Activated naive CD8-positive, alpha-beta T cell treated with anti-CD3 and anti-CD28 coated beads for 36 hours (primary cell): ENCODE results near the gene CBX7. TPM values are rescaled to one million over a fixed set of nuclear protein-coding genes. Genes with fewer than 3 reads are reported as not detected.
A peak's percentile ranks its signal among the peaks of the same experiment; 100 is the strongest.
"Not testable (repeated sequence)": the region's sequence is repeated elsewhere in the genome, so short reads cannot be mapped to it uniquely, and the experiment has no call there.

Experiments
- DNase-seq: peaks from one replicate; pipeline ENCODE4 v3.0.0; 2021
- H3K27ac Mint-ChIP-seq: one replicate; pipeline ENCODE4 v1.8.0; 2022; ENCODE audit warnings: mild to moderate bottlenecking, moderate library complexity, mixed read lengths
- H3K27me3 Mint-ChIP-seq: one replicate; pipeline ENCODE4 v1.8.0; 2022; ENCODE audit warnings: mild to moderate bottlenecking, mixed read lengths
- H3K36me3 Mint-ChIP-seq: one replicate; pipeline ENCODE4 v1.8.0; 2021; ENCODE audit warnings: mild to moderate bottlenecking, mixed read lengths
- H3K4me1 Mint-ChIP-seq: one replicate; pipeline ENCODE4 v1.8.0; 2021; ENCODE audit warnings: mixed read lengths
- H3K4me3 Mint-ChIP-seq: one replicate; pipeline ENCODE4 v1.8.0; 2022; ENCODE audit warnings: mild to moderate bottlenecking, moderate library complexity, mixed read lengths
- H3K9me3 Mint-ChIP-seq: one replicate; pipeline ENCODE4 v1.8.0; 2022; ENCODE audit warnings: mixed read lengths
- total RNA-seq, 2 experiments: library from RNA; stranded (reverse); gene quantifications; one replicate each; pipeline ENCODE4 v1.2.3, GENCODE V29; 2021

The CBX7 gene
- total RNA-seq, 2 experiments from 2014 or later = 11.6 to 12.5 TPM

GRCh38 chr22:39156093-39156492, 3.6 kb upstream of the CBX7 start:
- H3K36me3 Mint-ChIP-seq, H3K27ac Mint-ChIP-seq, H3K4me1 Mint-ChIP-seq, H3K4me3 Mint-ChIP-seq, DNase-seq, H3K9me3 Mint-ChIP-seq: not testable (repeated sequence)
- H3K27me3 Mint-ChIP-seq = peaks cover 17% of the 10 kb centered on the region

- DNase-seq = no peak
- Mint-ChIP-seq H3K4me1 (peaks cover 12% of the 10 kb centered on the region), H3K36me3 (peaks cover 1% of the 10 kb centered on the region), H3K27ac (no peak overlapping the region), H3K4me3 (no peak overlapping the region), H3K9me3 (no peaks in the 10 kb centered on the region), H3K27me3 (peaks cover 17% of the 10 kb centered on the region)
These were observed 2.9 kb upstream of the CBX7 start for GRCh38 chr22:39155421-39155820.

- no peaks in the 10 kb centered on the region for H3K9me3 Mint-ChIP-seq
- H3K4me3 Mint-ChIP-seq = peak overlapping the region; percentile 79
- no peak for DNase-seq
- H3K36me3 Mint-ChIP-seq = peaks cover 1% of the 10 kb centered on the region
- H3K27ac Mint-ChIP-seq = peak overlapping the region; percentile 47
- H3K4me1 Mint-ChIP-seq = peaks cover 29% of the 10 kb centered on the region
- H3K27me3 Mint-ChIP-seq = peaks cover 17% of the 10 kb centered on the region
These were observed 789 bp upstream of the CBX7 start for GRCh38 chr22:39153220-39153717.

GRCh38 chr22:39152024-39152510, 413 bp downstream of the CBX7 start:
- Mint-ChIP-seq H3K36me3 (peaks cover 1% of the 10 kb centered on the region), H3K4me3 (peak overlapping the region; percentile 71), H3K27me3 (peaks cover 17% of the 10 kb centered on the region), H3K9me3 (no peaks in the 10 kb centered on the region), H3K4me1 (peaks cover 29% of the 10 kb centered on the region), H3K27ac (no peak overlapping the region)
- DNase-seq = no peak

- Mint-ChIP-seq H3K9me3 (no peaks in the 10 kb centered on the region), H3K4me1 (peaks cover 33% of the 10 kb centered on the region)
- no peak for DNase-seq
These were observed 1.0 kb downstream of the CBX7 start for GRCh38 chr22:39151329-39151975.

GRCh38 chr22:39150848-39151215, 1.6 kb downstream of the CBX7 start:
- H3K9me3 Mint-ChIP-seq = no peaks in the 10 kb centered on the region
- peaks cover 36% of the 10 kb centered on the region for H3K4me1 Mint-ChIP-seq
- H3K36me3 Mint-ChIP-seq = peaks cover 1% of the 10 kb centered on the region
- H3K27me3 Mint-ChIP-seq = peaks cover 17% of the 10 kb centered on the region
- H3K27ac Mint-ChIP-seq = peak overlapping the region; percentile 61
- peak overlapping the region; percentile 71 for H3K4me3 Mint-ChIP-seq
- no peak for DNase-seq

More at GRCh38 chr22:39151329-39151975, 1.0 kb downstream of the CBX7 start:
- Mint-ChIP-seq H3K27ac (peak overlapping the region; percentile 61), H3K27me3 (peaks cover 17% of the 10 kb centered on the region), H3K36me3 (peaks cover 1% of the 10 kb centered on the region), H3K4me3 (peak overlapping the region; percentile 71)

- Mint-ChIP-seq H3K4me1 (peaks cover 36% of the 10 kb centered on the region), H3K9me3 (no peaks in the 10 kb centered on the region), H3K36me3 (peaks cover 1% of the 10 kb centered on the region), H3K27ac (peak overlapping the region; percentile 61), H3K4me3 (peak overlapping the region; percentile 71), H3K27me3 (peaks cover 17% of the 10 kb centered on the region)
- no peak for DNase-seq
These were observed 2.3 kb downstream of the CBX7 start for GRCh38 chr22:39149915-39150847.

GRCh38 chr22:39148727-39149535, 3.5 kb downstream of the CBX7 start:
- DNase-seq = peak; percentile 64
- H3K4me1 Mint-ChIP-seq = peaks cover 44% of the 10 kb centered on the region
- H3K4me3 Mint-ChIP-seq = no peak overlapping the region
- peaks cover 7% of the 10 kb centered on the region for H3K27me3 Mint-ChIP-seq
- peaks cover 1% of the 10 kb centered on the region for H3K36me3 Mint-ChIP-seq
- peak overlapping the region; percentile 57 for H3K27ac Mint-ChIP-seq
- no peaks in the 10 kb centered on the region for H3K9me3 Mint-ChIP-seq

GRCh38 chr22:39148026-39148726, 4.3 kb downstream of the CBX7 start:
- Mint-ChIP-seq H3K4me3 (no peak overlapping the region), H3K27me3 (no peaks in the 10 kb centered on the region), H3K9me3 (no peaks in the 10 kb centered on the region), H3K27ac (peak overlapping the region; percentile 71), H3K36me3 (peaks cover 1% of the 10 kb centered on the region), H3K4me1 (peaks cover 46% of the 10 kb centered on the region)
- DNase-seq = no peak

GRCh38 chr22:39147335-39148025, 5.0 kb downstream of the CBX7 start:
- H3K27ac Mint-ChIP-seq = peak overlapping the region; percentile 71
- H3K4me3 Mint-ChIP-seq = no peak overlapping the region
- DNase-seq = no peak
- peaks cover 46% of the 10 kb centered on the region for H3K4me1 Mint-ChIP-seq
- no peaks in the 10 kb centered on the region for H3K27me3 Mint-ChIP-seq
- H3K36me3 Mint-ChIP-seq = peaks cover 1% of the 10 kb centered on the region
- no peaks in the 10 kb centered on the region for H3K9me3 Mint-ChIP-seq

GRCh38 chr22:39146256-39147101, 6.0 kb downstream of the CBX7 start:
- Mint-ChIP-seq H3K36me3 (peaks cover 1% of the 10 kb centered on the region), H3K4me3 (peak overlapping the region; percentile 65), H3K27ac (peak overlapping the region; percentile 75), H3K9me3 (no peaks in the 10 kb centered on the region), H3K4me1 (peaks cover 45% of the 10 kb centered on the region), H3K27me3 (no peaks in the 10 kb centered on the region)
- no peak for DNase-seq

- Mint-ChIP-seq H3K4me3 (peak overlapping the region; percentile 90), H3K36me3 (no peaks in the 10 kb centered on the region), H3K4me1 (peaks cover 25% of the 10 kb centered on the region), H3K27ac (peak overlapping the region; percentile 87), H3K9me3 (no peaks in the 10 kb centered on the region), H3K27me3 (no peaks in the 10 kb centered on the region)
- DNase-seq = peak; percentile 70
These were observed 8.2 kb downstream of the CBX7 start for GRCh38 chr22:39144101-39144767.
